ENCODE data around the gene ZNF578. TPM values are rescaled to one million over a fixed set of nuclear protein-coding genes. Genes with fewer than 3 reads are reported as not detected.

ZNF578 gene
- 0.72 and 3.5 TPM in 2 replicates for total RNA-seq

GRCh38 chr19:52453324-52454094 lies at the start of gene ZNF578:
Gene ZNF578 (plus strand): TSS chr19:52453553. CDS start chr19:52501846, 48,293 bp downstream.

GRCh38 chr19:52428937-52429336 lies 24.4 kb upstream of the ZNF578 start, which contains the start of gene ZNF534:
Gene ZNF534 (plus strand): TSS chr19:52429148. CDS start chr19:52431475, 2,327 bp downstream.

GRCh38 chr19:52527134-52527955 lies 74.0 kb downstream of the ZNF578 start, which contains the start of gene ZNF808:
Gene ZNF808 (plus strand): TSS chr19:52527668. CDS start chr19:52543285, 15,617 bp downstream.

Other genes starting within 250 kb of the ZNF578 start
- 8.9 and 12.3 TPM in 2 replicates for gene ZNF766, start 184.0 kb upstream of the ZNF578 start, total RNA-seq
- 11.1 and 13.2 TPM in 2 replicates for gene ZNF480, start 156.4 kb upstream of the ZNF578 start, total RNA-seq
- 1.4 and 3.1 TPM in 2 replicates for gene ZNF610, start 117.3 kb upstream of the ZNF578 start, total RNA-seq
- gene ZNF880, start 83.6 kb upstream of the ZNF578 start, total RNA-seq = 9.5 and 11.8 TPM in 2 replicates
- 12.0 and 22.3 TPM in 2 replicates for gene ZNF528, start 55.7 kb upstream of the ZNF578 start, total RNA-seq
- gene ZNF534, start 24.4 kb upstream of the ZNF578 start, total RNA-seq = not detected in 2 replicates
- gene ZNF808, start 74.1 kb downstream of the ZNF578 start, total RNA-seq = 19.3 and 23.4 TPM in 2 replicates
- gene ZNF701, start 116.7 kb downstream of the ZNF578 start, total RNA-seq = 14.9 and 17.3 TPM in 2 replicates
- gene ZNF83, start 184.8 kb downstream of the ZNF578 start, total RNA-seq = 47.5 and 53.6 TPM in 2 replicates

Measured in thoracic aorta endothelial cell (primary cell).